ENCODE measurements around the gene SCRT2. TPM values are rescaled to one million over a fixed set of nuclear protein-coding genes. Genes with fewer than 3 reads are reported as not detected.

SCRT2 gene
- total RNA-seq, 1 experiment from 2014 or later = not detected

DNA sequence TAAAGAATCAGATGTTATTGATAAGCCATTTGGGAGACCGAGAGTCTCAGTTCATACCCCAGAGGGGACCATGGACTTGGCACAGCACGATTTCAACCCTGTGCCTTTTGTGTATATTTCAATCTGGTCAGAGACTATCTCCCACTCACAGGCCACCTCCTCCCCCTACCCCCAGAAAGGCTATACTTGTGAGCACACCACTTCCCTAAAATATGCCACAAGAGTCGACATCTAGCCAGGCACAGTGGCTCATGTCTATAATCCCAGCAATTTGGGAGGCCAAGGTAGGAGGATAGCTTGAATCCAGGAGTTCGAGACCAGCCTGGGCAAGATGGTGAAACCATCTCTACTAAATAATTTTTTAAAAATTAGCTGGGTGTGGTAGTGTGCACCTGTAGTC lies 51.9 kb downstream of the SCRT2 start:
- Mint-ChIP-seq H3K9me3 (ENCODE audit: unreplicated experiment) (peaks cover 7% of the 10 kb centered on the region), H3K4me3 (ENCODE audit: unreplicated experiment) (no peak overlapping the region), H3K27me3 (ENCODE audit: insufficient read depth, unreplicated experiment) (peaks cover 7% of the 10 kb centered on the region), H3K27ac (ENCODE audit: unreplicated experiment) (no peak overlapping the region), H3K36me3 (ENCODE audit: insufficient read depth, unreplicated experiment) (peaks cover 5% of the 10 kb centered on the region), H3K4me1 (ENCODE audit: low read depth, unreplicated experiment) (peaks cover 15% of the 10 kb centered on the region)
- Histone ChIP-seq H3K4me3 (ENCODE audit: low read depth, low read length) (no peak overlapping the region), H3K27me3 (replicated peaks; ENCODE audit: control insufficient read depth, insufficient read depth, low read length) (no peaks in the 10 kb centered on the region), H3K9me3 (no peaks in the 10 kb centered on the region; the same call in 1 of the 2 replicates), H3K4me1 (peaks cover 9% of the 10 kb centered on the region), H3K36me3 (ENCODE audit: control insufficient read depth, insufficient read depth, low read length) (no peaks in the 10 kb centered on the region)
- TF ChIP-seq, protein P1, sequence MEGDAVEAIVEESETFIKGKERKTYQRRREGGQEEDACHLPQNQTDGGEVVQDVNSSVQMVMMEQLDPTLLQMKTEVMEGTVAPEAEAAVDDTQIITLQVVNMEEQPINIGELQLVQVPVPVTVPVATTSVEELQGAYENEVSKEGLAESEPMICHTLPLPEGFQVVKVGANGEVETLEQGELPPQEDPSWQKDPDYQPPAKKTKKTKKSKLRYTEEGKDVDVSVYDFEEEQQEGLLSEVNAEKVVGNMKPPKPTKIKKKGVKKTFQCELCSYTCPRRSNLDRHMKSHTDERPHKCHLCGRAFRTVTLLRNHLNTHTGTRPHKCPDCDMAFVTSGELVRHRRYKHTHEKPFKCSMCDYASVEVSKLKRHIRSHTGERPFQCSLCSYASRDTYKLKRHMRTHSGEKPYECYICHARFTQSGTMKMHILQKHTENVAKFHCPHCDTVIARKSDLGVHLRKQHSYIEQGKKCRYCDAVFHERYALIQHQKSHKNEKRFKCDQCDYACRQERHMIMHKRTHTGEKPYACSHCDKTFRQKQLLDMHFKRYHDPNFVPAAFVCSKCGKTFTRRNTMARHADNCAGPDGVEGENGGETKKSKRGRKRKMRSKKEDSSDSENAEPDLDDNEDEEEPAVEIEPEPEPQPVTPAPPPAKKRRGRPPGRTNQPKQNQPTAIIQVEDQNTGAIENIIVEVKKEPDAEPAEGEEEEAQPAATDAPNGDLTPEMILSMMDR (IDR thresholded peaks at IDR 0.05; ENCODE audit: insufficient read depth in 1 of 2, low read depth in 1 of 2, low read length in 1 of 2, severe bottlenecking in 1 of 2, unreplicated experiment in 1 of 2) = no peak
- BruUV-seq (replicated peaks) = no TSS peak
- intact Hi-C loops (cut with micrococcal nuclease; ENCODE audit: unreplicated experiment) = no loop called here
- no peak for DNase-seq
- ChIA-PET POLR2A (no interaction called here), CTCF (no interaction called here)

DNA sequence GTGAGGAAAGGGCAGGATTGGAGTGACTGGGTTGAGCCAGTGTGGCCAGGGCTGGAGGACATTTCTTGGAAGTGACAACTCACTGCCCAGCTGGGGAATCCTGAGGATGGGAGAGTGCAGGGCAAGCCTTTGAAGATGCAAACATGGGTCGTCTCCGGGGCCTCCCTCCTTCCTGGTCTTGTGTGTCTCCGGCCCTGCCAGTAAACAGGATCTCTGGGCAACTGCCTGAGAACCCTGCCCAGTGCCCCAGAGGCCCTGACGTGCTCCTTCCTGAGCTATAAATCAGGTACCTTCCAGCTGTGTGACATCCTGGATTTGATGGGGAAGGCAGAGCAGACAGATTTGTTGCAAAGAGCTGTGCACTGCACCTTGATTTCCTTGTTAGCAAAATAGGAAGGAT lies 52.6 kb downstream of the SCRT2 start:
- DNase-seq = no peak
- no peaks in the 10 kb centered on the region for H3K36me3 ChIP-seq (ENCODE audit: control insufficient read depth, insufficient read depth, low read length)
- BruUV-seq (replicated peaks) = no TSS peak
- POLR2A ChIA-PET = no interaction called here
- peaks cover 2% of the 10 kb centered on the region for H3K9me3 ChIP-seq
- peaks cover 13% of the 10 kb centered on the region for H3K4me1 ChIP-seq
- TF ChIP-seq, protein P1 (IDR thresholded peaks at IDR 0.05; ENCODE audit: insufficient read depth in 1 of 2, low read depth in 1 of 2, low read length in 1 of 2, severe bottlenecking in 1 of 2, unreplicated experiment in 1 of 2) = no peak
- no peaks in the 10 kb centered on the region for H3K27me3 ChIP-seq (replicated peaks; ENCODE audit: control insufficient read depth, insufficient read depth, low read length)
- Mint-ChIP-seq H3K9me3 (ENCODE audit: unreplicated experiment) (peaks cover 11% of the 10 kb centered on the region), H3K27ac (ENCODE audit: unreplicated experiment) (no peak overlapping the region), H3K4me3 (ENCODE audit: unreplicated experiment) (no peak overlapping the region), H3K36me3 (ENCODE audit: insufficient read depth, unreplicated experiment) (peaks cover 6% of the 10 kb centered on the region), H3K4me1 (ENCODE audit: low read depth, unreplicated experiment) (peaks cover 18% of the 10 kb centered on the region), H3K27me3 (ENCODE audit: insufficient read depth, unreplicated experiment) (peaks cover 3% of the 10 kb centered on the region)
- H3K4me3 ChIP-seq (ENCODE audit: low read depth, low read length) = no peak overlapping the region
- intact Hi-C loops (cut with micrococcal nuclease; ENCODE audit: unreplicated experiment) = no loop called here
- CTCF ChIA-PET = interaction anchor here (0.7 kb wide), 1 partner anchor 54 kb away, joined by 6 read pairs; no protein-coding TSS in a partner anchor

DNA sequence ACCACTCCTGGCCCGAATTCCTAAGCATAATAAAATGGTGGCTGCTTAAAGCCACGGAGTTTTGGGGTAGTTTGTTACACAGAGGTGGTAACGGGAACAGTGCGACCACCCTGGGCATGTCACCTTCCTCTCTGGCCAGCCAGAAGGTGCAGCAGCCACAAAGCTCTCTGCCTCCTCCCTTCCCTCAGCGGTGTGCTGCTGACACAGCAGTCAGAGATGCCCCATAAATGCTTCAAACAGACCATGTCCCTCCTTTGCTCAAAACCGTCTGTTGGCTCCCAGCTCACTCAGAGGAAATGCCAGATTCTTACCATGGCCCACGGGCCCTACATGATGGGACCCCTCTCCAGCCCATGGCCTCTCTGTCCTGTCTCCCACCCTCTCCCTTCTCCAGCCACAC lies 53.4 kb downstream of the SCRT2 start:
- H3K4me1 Mint-ChIP-seq (ENCODE audit: low read depth, unreplicated experiment) = peaks cover 27% of the 10 kb centered on the region
- TF ChIP-seq, protein P1 (IDR thresholded peaks at IDR 0.05; ENCODE audit: insufficient read depth in 1 of 2, low read depth in 1 of 2, low read length in 1 of 2, severe bottlenecking in 1 of 2, unreplicated experiment in 1 of 2) = no peak
- Histone ChIP-seq H3K4me1 (peaks cover 13% of the 10 kb centered on the region), H3K9me3 (peaks cover 10% of the 10 kb centered on the region), H3K4me3 (ENCODE audit: low read depth, low read length) (no peak overlapping the region), H3K36me3 (ENCODE audit: control insufficient read depth, insufficient read depth, low read length) (no peaks in the 10 kb centered on the region), H3K27me3 (replicated peaks; ENCODE audit: control insufficient read depth, insufficient read depth, low read length) (no peaks in the 10 kb centered on the region)
- ChIA-PET POLR2A (no interaction called here), CTCF (no interaction called here)
- no peak overlapping the region for H3K4me3 Mint-ChIP-seq (ENCODE audit: unreplicated experiment)
- no peak overlapping the region for H3K27ac Mint-ChIP-seq (ENCODE audit: unreplicated experiment)
- H3K36me3 Mint-ChIP-seq (ENCODE audit: insufficient read depth, unreplicated experiment) = peaks cover 6% of the 10 kb centered on the region
- intact Hi-C loops (cut with micrococcal nuclease; ENCODE audit: unreplicated experiment) = no loop called here
- H3K27me3 Mint-ChIP-seq (ENCODE audit: insufficient read depth, unreplicated experiment) = peaks cover 3% of the 10 kb centered on the region
- BruUV-seq (replicated peaks) = no TSS peak
- DNase-seq = no peak
- H3K9me3 Mint-ChIP-seq (ENCODE audit: unreplicated experiment) = peaks cover 20% of the 10 kb centered on the region

Measured in Caco-2 (cell line).